Inferior parietal cortex (tissue), 1 donor: Measurements from ENCODE around the gene VEGFD.
"Not testable (repeated sequence)": the region's sequence is repeated elsewhere in the genome, so short reads cannot be mapped to it uniquely, and the experiment has no call there.

ENCODE experiments used
- DNase-seq: peaks from one replicate; pipeline ENCODE4 v3.0.0-alpha.2; 2016; ENCODE audit errors: extremely low spot score

Gene VEGFD

GRCh38 chrX:15305899-15306298 is 78.3 kb downstream of the VEGFD start:
- not testable (repeated sequence) for DNase-seq

DNA sequence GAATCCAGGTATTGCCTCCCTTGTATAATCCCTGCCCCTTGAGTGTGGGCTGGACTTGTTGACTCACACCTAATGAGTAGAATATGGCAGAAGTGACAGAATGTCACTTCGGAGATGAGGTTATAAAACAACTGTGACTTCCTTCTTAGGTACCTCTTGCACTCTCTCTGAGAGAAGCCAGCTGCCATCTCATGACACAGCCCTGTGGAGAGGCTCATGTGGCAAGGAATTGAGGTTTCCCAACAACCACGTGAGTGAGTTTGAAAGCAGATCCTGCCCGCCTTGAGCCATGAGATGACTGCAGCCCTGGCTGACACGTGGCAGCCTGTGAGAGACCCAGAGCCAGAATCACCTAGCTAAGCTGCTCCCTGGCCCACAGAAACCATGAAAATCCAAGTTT is 82.3 kb downstream of the VEGFD start:
- DNase-seq = no peak

DNA sequence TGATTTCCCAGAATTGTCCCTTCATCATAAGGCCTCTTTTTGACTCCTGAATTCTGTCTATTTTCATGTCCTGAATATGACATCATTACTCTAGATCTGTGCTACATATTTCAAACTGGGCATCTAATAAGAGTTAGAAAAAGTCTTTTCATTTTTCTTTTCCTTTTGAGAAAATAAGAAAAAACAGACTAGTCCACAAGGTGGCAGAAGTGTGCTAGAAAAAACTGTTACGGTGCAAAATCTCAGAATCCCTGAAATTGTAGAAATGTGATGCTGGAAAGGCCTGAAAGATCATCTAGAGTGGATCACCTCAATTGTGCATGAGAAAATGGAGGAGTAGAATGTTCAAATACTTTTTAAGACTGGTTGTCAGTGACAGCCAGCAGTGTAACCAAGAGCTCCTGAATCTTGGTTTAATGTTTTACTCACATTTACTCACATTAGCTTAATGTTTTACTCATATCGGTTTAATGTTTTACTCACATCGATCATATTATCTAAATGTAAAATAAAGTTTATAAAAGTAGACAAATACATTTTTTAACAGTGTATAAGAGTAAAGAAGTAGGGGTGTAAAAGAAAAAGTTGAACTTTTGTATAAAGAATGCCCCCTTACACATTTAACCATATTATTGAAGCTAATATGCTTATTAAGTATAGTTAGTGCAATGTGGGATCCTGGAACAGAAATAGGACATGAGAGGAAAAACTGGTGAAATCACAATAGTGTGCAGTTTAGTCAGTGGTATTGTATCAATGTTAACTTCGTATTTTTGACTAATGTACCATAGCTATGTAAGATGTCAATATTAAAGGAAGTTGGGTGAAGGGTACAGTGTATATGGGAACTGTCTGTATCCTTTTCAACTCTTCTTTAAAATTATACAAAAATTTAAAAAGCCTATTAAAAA is 84.0 kb downstream of the VEGFD start:
- peak; percentile 59 for DNase-seq

- DNase-seq = no peak
Measured at GRCh38 chrX:15298780-15299179, 85.4 kb downstream of the VEGFD start.

GRCh38 chrX:15298201-15298600 is 86.0 kb downstream of the VEGFD start:
- DNase-seq = no peak
